ENCODE results near the gene HOXB8.

HOXB8 gene

DNA sequence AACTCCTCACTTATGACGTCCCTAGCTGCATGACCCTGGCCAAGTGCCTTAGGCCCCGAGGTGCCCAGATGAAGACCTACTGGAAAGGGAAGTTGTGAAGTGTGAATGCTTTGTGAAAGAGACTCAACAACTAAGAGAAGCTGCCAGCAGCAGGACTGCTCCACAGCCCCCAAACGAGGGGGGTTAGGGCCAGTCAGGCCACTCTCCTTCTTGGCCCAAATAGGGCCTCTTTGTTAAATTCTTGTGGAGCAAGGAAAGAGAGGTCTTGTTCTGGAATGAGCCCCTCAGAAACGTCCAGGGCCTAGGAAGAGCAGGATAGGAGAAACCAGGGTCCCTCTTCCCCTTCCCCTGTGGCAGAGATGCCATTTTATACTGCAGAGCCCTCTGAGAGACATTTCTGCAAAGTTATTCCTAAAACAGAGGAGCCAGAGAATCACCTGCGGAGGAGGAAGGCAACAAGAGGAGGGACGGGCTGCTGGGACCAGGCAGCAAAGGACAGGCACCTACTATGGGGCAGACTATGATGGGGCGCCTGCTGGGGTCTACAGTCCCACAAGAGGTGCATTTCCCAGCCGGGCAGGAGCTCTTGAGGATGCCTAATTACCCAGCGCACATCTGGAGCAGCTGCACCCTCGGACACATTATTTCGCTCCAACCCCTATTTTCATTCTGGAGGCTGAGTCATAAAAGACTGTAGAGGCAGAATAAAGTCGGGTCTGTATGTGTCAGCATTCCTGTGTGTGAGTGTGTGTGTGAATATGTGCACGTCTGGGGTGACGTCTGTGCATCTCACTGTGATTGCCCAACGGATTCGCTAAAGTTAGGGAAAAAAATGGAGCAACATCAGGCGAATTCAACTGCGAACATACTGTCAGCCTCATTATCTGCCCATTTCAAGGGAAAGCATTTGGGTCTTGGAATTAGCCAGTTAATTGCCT lies 22.5 kb upstream of the HOXB8 start:
- DNase-seq (ENCODE audit: low read depth, low spot score) = no peak

DNA sequence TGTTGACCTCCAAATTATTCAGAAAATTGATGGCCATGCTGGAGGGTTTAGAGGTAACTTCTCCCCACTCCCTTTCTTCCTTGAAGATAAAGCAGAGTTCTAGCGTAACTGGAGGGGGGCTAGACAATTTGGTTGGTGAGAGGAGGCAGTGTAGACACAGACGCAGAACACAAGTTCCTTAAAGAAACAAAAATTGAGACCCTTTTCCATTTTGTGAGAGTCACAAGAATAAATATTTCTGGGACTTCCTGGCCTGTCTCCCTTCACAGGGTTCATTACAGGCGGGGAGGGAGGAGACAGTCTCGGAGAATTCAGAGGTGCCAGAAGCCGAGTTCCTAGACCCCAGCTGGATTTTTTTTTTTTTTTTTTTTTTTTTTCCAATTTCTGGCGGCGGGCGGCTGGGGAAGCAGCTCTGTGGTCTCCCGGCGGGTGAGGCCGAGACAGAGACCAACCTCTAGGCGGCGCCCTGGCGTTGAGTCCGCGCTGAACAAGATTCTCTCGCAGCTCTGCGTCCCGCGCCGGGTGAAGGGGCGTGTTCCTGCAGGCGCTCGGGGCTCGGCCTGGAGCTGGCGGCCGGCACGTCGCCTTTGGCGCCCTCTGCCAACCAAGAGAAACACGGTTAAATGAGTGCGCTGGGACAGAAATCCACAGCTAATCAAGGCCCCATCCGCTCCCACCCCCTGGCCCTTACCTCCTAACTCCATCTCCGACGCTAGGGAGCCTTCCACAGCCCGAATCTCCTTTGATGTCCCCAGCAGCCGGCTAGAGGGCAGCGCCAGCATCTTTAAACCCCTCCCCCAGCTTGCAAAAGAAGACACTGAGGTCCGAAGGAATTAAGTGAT lies 21.3 kb upstream of the HOXB8 start:
- DNase-seq (ENCODE audit: low read depth, low spot score) = peak; percentile 97

DNA sequence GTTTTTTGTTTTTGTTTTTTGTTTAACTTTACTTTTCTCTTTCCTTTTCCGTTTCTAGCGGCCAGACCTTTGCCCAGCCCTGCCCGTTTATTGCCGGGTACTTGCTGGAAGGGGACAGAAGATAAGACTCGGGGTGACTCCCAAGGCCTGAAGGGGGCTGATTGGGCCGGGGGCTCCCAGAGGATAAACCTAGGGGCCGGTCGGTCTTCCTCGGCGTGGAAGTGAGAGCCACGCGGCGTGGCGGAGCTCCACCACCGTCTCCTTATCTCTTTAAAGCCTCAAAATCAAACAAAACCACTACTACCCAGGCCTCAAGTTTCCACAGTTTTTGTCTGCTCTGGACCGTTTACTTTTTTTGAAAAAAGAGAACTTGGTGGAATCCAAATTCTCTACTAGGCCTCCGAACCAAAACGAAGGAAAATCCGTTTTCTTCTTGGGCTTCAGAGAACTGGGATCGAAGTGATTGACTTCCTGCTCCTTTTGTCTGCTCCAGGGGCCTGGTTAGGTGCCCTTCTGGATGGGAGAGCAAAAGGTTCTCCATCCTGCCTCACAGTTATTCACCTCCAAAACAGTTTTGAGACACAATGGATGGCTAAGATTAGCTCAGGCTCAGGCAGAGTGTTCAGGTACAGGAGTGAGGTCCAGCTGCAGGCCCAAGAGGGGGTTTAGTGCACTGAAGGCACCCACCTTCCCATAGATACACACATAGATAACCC lies 19.6 kb upstream of the HOXB8 start:
- DNase-seq (ENCODE audit: low read depth, low spot score) = no peak

GRCh38 chr17:48633266-48633677 lies 18.2 kb upstream of the HOXB8 start:
- DNase-seq (ENCODE audit: low read depth, low spot score) = peak; percentile 38

GRCh38 chr17:48632579-48633265 lies 17.6 kb upstream of the HOXB8 start:
- peak; percentile 32 for DNase-seq (ENCODE audit: low read depth, low spot score)

DNA sequence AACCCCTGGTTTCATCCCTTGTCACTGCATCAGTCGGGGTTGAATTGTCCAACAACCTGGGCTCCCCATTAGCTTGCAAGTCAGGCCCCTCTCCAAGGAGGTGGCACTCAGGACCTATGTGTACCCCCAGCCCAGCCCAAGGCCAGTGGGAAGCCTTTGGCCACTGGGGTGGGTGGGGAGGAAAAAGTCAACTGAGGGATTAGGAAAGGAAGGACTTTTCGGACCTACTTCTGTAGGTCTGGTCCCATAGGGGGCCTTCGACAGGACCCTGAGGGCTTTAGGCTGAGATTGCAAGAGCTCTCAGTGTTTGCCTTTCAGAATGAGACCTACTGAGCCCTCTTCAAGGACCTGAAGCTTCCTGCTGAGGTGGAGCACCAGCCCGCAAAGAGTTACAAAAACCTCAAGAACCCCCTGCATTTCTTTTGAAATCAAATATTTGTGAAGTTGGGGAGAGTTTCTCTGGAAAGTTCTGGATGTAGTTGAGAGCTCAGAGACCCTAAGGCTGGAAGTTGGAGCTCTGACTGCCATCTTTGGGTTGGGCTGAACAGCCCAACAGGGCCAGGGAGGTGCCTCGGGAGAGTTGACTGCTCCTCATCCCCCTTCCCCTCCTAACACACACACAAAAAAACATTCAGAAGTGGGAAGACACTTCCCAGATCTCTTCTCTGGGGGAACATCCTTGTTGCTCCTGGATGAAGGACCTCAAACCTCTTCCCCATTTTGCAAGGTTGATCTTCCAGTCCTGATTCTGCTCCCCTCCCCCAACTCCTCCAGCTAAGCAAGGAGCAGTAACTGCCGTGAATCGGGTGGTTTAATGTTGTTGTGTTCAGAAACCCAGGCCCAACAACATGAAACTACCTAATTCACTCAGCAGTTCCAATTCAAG lies 16.8 kb upstream of the HOXB8 start:
- peak; percentile 22 for DNase-seq (ENCODE audit: low read depth, low spot score)

GRCh38 chr17:48630925-48631692 lies 16.0 kb upstream of the HOXB8 start:
- DNase-seq (ENCODE audit: low read depth, low spot score) = peak; percentile 31

DNA sequence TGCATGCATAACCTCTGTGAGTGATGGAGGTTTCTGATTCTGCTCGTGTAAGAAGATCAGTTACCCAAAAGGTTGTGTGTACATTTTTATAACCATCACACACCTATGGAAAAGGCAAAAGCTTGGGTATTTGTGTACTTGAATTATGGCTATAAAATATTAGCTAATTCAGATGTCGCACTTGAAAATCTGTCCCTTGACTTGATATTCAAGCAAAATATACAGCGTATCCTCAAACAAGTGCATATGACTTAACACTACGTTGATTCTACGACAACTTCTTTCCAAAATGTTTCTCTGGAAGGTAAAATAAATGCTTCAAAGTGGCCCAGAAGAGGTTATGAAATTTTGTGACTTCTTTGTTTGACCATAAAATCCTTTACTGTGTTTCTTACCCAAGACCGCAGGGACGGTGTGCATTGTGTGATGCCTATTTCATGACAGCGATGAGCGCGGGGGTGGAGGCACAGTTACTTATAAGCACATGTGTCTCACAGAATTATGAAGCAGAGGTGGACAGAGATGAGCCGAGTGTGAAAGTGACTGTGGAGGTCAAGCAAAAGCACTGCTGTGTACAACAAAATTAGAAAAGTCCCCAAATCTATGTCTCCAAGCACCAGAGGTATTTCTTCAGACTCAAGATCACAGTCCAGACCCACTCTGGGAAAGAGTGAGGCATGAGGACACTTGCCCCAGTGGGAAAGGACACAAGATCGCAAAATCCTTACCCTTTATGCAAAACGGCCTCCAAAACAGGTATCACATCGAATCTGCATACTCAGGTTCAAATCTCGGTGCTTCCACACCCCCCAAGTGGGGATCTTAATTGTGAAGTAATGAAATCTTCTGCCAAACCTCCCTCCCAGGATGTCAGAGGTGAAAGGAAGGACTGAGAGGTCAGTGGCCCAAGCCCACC lies 15.2 kb upstream of the HOXB8 start:
- DNase-seq (ENCODE audit: low read depth, low spot score) = peak; percentile 0

DNA sequence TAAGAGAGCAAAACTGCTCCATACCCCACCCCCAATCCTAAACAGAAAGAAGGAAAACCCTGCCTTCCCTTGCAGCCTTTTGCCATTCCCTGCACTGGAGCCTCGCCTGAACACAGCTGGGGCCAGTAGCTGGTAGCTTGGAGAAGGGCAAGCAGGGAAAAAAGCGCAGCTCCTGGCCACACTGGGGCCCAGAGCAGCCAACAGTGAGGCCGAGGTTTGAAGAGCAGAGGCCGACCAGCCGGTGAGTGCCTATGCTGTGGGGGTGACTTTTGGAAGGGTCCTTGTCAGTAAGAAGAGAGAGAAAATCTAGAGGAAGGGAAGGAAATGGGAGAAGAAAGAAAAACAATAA lies 14.3 kb upstream of the HOXB8 start:
- DNase-seq (ENCODE audit: low read depth, low spot score) = peak; percentile 8

GRCh38 chr17:48628649-48629410 lies 13.7 kb upstream of the HOXB8 start:
- DNase-seq (ENCODE audit: low read depth, low spot score) = peak; percentile 20

DNA sequence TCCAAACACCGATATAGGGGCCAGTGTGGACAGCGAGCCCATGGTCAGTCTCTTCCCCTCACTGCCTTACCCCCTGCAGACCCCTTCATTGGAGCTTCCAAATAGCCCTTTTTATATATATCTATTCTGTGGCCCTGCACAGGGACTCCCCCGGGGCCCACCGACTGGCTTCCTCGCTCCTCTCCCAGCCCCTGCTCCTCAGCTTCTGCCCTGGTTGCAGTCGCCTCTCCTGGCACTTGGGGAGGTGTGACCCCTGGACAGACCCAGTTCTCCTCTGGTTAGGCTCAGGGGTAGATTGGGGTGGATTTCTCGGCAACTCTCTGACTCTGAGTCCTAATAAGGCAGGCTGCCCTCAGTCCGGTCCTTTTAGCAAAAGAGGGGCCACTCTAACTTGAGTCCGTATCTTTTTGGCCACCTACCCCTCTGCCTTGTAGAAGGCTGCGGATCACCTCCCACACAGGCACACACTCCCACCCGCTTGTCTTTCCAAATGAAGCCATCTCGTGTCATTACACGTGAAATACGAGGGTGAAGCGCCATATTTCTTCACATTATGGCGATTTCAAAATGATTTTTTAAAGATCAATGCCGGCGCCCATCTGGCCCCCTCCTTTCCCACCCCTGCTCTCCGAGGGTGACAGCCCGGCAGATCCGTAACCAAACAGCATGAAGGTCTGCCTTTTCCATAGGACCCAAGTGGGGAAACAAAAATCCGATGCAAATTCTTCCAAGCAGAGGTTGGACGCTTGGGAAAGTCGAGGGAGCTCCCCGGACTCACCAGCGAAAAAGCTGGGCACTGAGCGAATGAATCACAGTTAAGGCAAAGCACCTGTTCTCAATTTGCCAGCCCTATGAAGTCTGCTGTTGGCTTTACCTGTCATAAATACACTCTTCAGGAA lies 12.8 kb upstream of the HOXB8 start:
- DNase-seq (ENCODE audit: low read depth, low spot score) = peak; percentile 16

DNA sequence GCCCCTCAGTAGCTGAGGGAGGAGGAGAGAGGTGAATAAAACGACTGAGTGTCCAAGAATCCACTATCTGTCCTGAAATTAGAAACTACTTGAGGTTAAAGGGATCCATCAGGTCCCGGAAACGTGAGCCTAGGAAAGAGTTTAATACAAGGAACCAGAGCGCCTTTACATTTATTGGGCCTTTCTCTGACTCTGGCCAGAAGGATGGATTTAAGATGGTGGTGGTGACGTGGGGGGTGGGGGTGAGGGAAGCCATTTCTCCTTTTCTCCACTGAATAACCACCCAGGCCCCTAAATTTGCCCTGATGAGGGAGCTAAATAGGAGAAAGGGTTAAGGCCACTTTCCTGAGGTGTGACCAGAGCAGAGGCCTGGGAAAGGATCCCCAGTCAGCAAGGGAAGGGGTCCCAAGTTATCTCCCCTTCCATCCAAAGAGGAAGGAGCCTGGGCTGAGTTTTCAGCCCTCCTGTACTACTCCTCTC lies 12.1 kb upstream of the HOXB8 start:
- DNase-seq (ENCODE audit: low read depth, low spot score) = peak; percentile 4

- peak; percentile 56 for DNase-seq (ENCODE audit: low read depth, low spot score)
These were observed 11.4 kb upstream of the HOXB8 start, which contains the start of gene HOXB9 for GRCh38 chr17:48626245-48627117. Gene HOXB9 (minus strand): TSS chr17:48626358. CDS start chr17:48626269, 89 bp downstream.

DNA sequence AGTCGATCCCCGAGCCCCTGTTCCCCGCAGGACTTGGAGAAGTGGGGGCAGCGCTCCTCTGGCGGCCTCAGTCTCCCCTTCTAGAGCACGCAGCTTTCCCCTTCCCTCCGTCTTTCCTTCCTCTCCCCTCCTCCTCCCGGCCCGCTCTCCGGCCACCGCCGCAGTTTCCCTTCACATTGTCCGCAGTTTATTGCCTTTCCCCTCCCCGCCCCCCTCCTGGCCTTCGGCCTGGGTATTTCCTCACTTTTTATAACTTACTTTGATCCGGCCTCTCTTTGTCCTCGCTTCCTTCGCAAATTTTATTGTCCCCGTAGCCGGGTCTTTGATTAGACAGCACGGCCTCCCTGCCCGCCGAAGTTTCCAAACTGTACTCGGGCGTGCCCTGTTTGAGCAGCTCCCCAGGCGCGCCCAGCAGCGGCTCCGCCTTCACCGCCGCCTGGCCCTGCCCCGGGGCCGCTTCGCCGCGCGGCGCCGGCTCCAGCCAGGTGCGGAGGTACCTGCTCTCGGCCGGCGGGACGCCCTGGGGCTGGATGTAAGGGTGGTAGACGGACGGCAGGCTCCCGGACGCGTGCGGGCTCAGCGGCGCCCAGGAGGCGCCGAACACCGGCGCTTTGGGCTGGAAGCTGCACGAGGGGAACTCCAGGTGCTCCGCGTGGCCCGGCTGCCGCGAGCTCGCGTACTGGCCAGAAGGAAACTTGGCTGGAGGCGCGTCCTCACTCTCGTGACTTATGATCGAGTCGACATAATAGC lies 10.6 kb upstream of the HOXB8 start:
- peak; percentile 85 for DNase-seq (ENCODE audit: low read depth, low spot score)

All from ELF-1 (cell line).